GM21528 (cell line): ENCODE results near the gene MAP1LC3C.

ENCODE experiments used
- ATAC-seq: cut with Tn5 transposase; IDR thresholded peaks from one replicate; pipeline ENCODE4 v1.9.1; 2021; ENCODE audit warnings: mild to moderate bottlenecking, moderate library complexity; ENCODE audit not compliant: unreplicated experiment, low FRiP score

MAP1LC3C gene

DNA sequence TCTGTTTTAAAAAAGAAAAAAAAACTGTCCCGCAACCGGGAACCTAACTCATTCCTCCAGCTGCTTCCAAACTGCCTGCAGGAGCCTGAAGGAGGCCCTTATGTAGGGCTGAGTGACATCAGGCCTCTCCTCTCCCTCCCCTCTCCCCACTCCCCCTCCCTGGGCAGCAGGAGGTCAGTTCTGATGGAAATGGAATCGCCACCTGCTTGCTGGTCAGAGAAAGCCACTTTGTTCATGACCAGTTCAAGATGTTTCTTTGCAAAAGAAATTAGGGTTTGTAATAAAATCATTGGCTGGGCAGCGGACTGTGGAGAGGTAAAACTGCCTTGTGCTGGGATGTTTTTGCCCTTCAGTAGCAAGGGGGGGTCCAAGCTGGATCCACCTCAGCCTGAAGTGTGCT, at the start of gene MAP1LC3C:
MAP1LC3C (minus strand) TSS at position 73 of the 400 bp plus-strand sequence. CDS start 90 bp downstream, outside the sequence.
- no peak for ATAC-seq

DNA sequence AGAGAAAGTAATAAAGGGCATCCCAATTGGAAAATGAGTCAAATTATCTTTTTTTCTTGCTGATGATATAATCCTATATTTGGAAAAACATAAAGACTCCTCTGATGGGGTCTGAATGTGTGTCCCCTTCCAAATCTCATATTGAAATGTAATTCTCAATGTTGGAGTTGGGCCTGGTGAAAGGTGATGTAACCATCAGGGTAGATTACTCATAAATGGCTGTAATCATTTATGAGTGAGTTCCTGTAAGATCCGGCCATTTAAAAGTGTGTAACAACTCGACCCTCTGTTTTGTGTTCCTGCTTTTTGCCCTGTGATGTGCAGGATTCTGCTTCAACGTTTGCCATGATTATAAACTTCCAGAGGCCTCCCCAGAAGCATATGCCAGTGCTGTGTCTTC, 44.3 kb upstream of the MAP1LC3C start:
- no peak for ATAC-seq

DNA sequence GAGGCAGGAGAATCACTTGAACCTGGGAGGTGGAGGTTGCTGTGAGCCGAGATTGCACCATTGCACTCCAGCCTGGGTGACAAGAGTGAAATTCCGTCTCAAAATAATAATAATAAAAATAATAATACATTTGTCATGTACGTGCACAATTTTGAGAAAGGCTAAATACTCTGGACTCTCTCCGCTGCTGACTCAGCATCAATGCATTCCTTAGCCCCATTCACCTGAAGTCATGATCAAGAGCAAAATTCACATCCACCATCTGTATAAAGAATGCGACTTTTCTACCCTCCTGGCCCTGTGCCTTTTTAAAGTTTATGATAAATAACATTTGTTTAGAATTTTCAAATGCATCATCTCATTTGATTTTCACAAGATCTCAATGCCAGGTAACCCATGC, 35.5 kb upstream of the MAP1LC3C start:
- ATAC-seq = no peak

DNA sequence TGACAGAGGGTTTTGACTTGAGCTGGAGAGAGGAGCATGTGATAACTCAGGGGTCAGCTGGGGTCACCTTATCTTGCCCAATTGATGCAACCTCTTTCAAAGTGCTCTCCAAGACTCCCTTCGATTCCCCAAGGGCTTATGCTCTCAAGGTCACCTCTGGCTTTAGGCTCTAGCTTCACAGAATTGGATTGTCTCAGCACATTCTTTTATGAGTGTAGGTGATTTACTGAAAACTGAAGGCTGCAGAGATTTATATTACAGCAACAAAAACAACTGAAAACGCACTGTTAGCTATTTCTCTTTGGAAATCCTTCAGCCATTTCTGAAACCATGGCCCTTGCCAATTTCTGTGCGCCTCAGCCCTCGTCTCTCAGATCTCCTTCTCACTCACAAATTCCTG, 34.5 kb upstream of the MAP1LC3C start:
- ATAC-seq = no peak

DNA sequence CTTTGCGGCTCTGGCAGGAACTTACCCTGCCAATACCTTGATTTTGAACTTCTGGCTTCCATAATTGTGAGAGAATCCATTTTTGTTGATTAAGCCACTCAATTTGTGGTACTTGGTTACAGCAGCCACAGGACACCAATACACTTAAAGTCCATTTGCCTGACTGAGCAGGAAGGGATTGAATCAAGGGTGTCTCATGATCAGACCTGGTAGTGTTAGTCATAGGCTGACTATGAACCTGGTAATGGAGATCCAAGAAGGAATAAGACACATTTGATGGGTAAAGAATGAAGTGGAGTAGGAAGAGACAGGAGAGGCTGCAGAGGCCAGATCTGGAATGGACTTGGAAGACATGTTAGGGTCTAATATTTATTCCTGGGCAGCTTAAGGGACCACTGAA, 31.2 kb upstream of the MAP1LC3C start:
- no peak for ATAC-seq

DNA sequence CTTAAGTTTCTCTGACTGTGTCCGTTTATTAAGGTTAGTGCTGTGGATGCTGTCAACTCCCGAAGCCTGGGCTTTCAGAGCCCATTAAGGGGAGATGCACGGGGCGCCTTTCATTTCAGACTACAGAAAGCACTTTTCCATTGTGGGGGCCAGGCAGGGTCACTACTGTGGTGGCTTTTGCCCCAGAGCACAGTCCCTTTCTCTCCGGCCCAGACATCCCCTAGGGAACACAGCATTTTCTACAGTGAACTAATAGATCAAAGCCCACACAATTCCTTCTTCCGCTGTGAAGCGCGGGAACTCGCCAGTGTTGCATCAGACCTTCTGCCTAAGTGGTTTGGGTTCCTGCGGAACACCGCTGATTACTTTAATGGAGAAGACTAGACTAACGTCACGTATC, 26.8 kb upstream of the MAP1LC3C start:
- ATAC-seq = no peak

DNA sequence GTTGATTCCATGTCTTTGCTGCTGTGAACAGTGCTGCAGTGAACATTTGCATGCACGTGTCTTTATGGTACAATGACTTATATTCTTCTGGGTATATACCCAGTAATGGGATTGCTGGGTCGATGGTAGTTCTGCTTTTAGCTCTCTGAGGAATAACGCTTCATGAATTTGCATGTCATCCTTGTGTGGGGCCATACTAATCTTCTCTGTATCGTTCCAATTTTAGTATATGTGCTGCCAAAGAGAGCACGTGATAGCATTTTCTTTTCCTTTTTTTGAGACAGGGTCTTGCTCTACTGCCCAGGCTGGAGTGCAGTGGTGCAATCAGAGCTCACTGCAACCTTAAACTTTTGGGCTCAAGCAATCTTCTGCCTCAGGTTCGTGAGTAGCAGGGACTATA, 24.9 kb upstream of the MAP1LC3C start:
- ATAC-seq = no peak

DNA sequence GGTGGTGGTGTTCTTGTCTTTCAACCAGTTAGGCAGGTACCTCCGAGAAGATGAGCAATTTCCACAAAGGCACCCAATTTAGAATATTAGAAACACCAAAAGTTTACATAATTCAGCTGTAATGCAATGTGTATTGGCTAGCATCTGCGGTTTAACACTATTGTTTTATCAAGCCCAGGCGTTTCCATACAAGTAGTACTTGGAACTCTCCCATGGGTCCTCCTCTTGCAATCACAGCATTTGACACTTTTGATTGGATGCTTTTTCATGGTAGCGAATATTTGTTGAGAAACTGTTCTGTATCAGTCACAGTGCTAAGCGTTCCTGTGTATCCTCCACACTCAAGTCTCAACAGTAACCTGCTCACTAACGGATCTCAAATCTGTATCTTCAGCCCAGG, 20.1 kb upstream of the MAP1LC3C start:
- ATAC-seq = no peak

DNA sequence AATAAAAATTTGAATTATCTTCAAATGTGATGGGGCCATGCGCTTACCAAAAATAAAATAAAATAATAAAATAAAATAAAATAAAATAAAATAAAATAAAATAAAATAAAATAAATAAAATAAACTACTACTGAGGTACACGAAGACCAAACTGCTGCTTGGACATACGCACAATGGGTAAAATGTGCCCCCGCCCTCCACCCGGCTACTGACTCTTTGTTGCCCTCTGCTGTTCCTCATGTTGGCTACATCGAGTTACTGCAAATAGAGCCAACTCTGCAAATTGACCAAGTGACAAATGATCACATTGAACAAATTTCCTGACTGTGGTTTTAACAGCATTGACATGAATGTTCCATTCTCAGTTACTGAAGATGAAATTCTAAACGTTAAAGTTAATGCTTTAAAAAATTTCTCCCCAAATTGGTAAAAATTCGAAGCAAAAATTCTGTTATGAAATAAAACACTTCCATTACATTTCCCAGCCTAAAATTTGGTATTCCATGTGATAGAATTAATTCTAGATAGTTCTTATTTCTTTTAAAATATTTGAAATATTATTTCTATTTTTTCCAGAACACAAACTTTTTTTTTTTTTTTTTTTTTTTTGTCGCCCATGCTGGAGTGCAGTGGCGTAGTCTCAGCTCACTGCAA, 18.8 kb upstream of the MAP1LC3C start:
- ATAC-seq = peak; percentile 75

DNA sequence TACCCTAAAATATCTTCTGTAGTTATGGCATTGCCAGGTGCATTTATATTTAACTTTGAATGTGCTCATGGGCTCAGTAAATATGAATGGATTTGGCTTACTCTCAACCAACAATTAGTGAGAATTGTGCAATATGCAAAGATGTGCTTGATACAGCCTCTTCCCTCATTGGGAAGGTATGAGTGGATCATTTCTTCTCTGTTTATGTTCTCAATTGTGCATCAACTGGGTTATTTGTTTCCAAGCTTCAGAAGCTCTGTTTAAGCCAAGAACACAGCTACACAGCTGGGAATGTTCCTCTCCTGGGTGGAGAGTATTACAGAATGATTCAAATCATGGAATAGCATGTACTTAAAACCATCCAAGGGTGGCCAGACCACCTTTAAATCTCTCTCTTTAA, 17.6 kb upstream of the MAP1LC3C start:
- no peak for ATAC-seq

DNA sequence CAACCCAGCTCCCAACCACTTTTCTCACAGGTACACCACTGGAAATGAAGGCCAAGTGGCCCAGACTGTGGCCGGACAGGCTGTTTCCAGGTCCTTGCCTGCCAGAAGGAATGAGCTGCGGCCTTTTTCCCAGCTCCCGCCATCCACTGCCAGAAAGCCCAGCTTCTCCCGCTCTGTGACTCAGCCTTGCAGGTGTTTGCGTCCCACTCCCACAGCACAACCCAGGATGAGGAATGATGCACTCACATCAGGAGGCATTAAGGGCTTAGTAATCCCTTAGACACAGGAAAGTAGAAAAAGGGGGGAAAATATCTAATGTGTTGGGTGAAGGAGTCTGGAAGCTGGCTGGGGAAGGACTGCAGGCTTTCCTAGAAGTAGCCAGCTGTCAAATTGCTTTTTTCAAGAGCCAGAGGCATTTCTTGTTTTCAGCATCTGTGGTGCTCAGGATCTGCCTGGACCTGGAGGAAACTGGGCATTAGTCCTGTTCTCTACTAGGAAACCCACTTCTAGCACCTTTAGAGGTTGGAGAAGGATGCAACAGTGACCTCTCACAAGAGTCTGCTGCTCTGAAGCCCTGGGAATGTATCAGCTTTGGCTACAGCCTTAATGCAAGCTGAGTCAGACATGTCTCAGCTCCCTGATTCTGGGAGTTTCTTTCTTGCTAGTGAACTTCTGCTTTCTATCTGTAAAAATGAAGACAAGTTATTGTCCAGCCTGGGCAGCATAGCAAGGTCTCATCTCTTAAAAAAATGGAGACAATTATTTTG, 13.2 kb upstream of the MAP1LC3C start:
- no peak for ATAC-seq

DNA sequence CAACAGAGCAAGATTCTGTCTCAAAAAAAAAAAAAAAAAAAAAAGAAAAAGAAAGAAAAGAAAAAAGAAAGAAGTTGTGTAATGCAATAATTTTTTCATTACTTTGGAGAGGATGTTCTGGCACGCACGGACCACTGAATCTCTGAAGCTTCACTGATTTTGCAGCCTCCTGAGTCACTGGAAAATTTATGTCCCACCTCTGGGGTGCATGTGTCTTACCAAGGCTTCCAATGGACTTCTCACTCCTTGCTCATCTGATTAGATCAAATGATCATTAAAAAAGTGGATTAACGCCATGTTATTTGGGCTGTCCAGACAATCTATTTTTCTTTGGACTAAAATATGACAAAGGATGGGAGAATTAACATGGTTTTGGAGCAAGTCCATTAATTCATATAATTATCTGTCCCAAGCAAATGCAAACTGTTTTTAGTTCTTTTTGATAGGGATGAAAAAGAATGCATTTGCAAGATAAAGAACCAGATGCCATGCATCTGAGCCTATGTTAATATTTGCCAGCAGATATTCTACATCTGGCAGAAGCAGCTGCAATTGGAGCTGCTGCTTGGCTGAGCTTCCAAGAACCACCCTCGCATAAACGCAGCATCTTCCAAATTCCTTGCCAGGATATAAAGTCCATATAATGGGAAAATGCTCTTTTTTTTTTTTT, 10.1 kb upstream of the MAP1LC3C start:
- ATAC-seq = no peak

DNA sequence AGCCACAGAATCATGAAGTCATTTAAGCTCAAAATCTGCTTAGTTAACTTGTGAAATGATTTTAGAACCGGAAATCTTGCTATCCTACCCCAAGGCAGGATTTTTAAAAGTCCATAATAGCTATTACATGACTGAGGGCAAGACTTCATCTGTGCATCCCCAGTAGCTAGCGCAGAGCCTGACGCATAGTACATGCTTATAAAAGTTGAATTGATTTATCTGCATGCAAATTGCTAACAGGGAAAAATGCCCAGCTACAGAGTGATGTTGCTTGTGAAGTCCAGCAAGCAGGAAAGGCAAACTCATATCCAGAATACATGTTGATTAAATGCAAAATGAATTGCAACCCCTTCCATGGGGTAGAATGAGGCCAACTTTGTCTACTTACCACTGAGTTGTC, 8.1 kb upstream of the MAP1LC3C start:
- no peak for ATAC-seq

DNA sequence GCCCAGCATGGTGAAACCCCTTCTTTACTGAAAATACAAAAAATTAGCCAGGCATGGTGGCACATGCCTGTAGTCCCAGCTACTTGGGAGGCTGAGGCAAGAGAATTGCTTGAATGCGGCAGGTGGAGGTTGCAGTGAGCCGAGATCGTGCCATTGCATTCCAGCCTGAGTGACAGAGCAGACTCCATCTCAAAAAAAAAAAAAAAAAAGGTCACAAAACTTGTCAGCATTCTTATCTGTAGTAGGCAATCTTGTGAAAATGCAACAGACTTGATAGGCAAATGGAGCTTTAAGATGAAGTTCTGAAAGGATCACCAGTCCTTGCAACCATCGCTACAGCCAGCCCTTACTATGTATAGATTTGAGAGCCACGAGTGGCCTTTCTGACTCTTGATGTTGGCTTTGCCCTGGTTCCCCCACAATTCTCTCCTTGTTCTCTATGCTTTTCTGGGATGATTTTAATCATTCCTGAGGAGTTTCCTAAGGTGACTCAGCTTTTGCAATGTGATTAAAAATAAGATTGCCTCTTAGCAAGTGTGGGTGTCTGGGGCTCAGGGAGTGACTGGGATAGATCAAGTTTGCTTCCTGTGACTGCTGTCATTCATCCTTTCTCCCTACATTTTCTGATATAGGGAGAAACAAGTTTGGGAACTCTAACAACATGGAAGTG, 7.1 kb upstream of the MAP1LC3C start:
- no peak for ATAC-seq

DNA sequence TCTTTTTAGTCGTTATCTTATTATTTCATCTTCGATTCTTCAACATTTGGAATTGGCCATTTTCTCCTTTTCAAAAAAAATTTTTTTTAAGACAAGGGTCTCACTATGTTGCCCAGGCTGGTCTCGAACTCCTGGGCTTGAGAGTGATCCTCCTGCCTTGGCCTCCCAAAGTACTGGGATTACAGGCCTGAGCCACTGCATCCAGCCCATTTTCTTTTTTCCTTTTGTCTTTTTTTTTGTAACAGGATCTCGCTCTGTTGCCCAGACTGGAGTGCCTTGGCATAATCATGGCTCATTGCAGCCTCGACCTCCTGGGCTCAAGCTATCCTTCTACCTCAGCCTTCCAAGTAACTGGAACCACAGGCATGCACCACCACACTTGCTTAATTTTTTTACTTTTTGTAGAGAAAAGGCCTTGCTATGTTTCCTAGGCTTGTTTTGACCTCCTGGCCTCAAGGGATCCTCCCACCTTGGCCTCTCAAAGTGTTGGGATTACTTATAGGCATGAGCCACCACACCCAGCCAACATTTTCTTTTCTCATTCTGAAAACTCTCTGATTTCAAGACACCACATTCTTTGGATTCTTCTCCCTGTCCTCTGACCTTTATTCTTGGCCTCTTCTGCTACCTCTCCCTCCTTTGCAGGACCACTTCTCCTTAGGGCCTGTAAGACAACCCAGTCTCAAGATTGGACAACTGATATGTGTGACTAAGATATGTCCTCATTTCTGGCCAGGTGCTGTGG, 6.0 kb upstream of the MAP1LC3C start:
- no peak for ATAC-seq

DNA sequence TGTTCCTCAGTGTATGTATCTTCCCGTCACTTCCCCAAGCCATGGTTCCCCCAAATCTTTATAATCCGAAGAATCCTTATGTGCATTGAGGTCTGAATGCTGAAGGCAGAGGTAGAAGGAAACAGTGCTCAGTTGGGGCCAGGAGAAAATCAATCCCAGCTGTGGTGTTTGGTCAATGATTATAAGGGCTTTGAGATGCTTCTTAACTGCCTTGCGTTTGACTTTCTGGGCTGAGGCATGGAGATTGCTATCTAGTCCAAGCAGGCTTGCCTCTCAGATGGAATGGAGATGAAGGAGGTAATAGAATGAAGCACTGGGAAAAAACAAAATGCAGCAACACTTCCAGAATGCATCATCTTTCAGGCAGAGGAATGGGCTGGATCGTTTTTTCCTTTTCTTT, 3.6 kb upstream of the MAP1LC3C start:
- ATAC-seq = no peak

DNA sequence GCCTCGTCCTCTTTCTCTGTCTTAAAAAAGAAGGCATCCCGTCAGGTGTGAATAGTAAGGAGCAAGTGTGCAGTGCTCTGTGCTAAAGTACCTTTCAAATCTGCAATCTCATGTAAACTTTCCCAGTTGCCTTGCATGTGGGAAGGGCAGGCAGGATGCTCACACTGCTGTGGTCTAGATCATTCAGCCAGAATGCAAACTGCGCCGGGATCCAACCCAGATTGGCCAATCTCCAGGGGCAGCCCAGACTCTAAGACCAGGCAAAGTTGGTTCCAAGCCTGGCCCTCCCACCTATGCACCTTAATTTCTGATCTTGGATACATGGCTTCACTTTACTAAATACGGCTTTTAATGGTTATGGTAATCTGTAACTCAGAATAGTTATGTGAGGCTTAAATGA, 3.2 kb upstream of the MAP1LC3C start:
- ATAC-seq = no peak

DNA sequence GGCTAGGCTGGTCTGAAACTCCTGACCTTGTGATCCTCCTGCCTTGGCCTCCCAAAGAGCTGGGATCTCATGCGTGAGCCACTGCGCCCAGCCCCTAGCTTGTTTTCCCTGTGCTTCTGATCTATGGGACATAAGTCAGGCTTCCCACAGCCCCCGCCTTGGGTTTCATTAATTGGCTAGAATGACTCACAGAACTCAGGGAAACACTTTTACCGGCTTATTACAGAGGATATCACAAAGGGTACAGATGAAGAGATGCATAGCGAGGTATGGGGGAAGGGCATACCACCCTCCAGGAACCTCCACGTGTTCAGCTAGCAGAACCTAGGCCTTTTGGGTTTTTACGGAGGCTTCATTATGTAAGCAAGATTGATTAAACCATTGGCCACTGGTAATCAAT, 1.5 kb upstream of the MAP1LC3C start:
- ATAC-seq = no peak

DNA sequence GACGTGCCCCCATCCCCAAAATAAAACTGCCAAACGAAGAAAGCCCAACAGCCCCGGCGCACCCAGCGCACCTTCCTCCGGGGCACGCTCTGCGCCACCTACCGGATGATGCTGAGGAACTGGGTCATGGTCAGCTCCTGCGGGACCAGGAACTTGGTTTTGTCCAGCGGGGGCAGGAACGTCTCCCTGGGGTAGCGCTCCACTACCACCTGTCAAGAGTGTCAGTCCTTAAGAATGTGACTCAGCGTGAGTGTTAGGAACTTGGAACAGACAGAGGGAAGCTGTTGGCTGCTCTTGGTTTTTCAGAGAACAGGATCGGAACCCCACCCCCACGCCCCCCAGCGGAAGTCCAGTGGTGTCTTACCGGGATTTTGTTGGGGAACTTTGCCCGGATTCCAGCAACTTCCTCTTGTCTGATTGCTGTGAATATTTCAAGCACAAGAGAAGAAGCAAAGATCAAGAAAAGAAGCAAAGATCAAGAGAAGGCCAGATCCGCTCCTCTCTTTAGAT, 431 bp downstream of the MAP1LC3C start:
- peak; percentile 77 for ATAC-seq

DNA sequence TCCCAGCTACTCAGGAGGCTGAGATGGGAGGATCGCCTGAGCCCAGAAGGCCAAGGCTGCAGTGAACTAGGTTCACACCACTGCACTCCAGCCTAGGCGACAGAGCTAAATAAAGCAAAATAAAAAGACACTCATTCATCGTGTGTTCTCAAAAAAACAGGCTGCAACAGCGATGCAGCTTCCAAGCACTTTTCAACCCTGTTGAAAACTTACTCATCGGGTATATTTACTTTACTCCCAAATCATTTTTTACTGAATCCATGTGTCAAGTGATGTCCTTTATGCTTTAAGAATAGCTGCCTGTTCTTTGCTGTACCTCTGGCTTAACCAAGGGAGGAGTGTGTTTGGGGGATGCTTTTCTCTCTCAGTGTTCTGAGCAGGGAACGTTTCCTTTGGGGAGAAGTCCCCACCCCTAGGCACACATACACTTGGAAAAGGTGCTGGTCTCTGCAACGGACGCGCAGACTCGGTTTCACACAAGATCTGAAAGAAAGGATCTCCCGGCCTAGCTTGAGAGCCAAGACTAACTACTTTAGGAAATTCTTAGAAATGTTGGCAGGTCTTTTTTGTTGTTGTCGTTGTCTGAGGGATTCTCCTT, 1.4 kb downstream of the MAP1LC3C start:
- no peak for ATAC-seq
